Measurements from ENCODE around the gene ZNF469. TPM values are rescaled to one million over a fixed set of nuclear protein-coding genes. Genes with fewer than 3 reads are reported as not detected.

The ZNF469 gene
- polyA plus RNA-seq, 1 donor (not counting 4 experiments of a cell fraction or from before 2014, with no cell fraction given) = not detected

- dilution Hi-C loops (cut with MboI; ENCODE audit: extremely low pct_ligation_motif_present, low sequenced_read_pairs) = no loop called here
- H3K9ac ChIP-seq (ENCODE audit: control insufficient read depth, extremely low read depth, insufficient read depth, low read length) = no peak overlapping the region
- DNase-seq (ENCODE audit: low read depth, low spot score) (no peak), FAIRE-seq (no peak)
- no peaks in the 10 kb centered on the region for H3K36me3 ChIP-seq (ENCODE audit: control insufficient read depth in 2 of 2, extremely low read depth in 1 of 2, insufficient read depth in 2 of 2, low read length in 2 of 2)
- H3K9me3 ChIP-seq (ENCODE audit: control insufficient read depth, low read depth, low read length) = no peaks in the 10 kb centered on the region
- H3K9me1 ChIP-seq (ENCODE audit: control insufficient read depth, extremely low read depth, insufficient read depth, low read length) = no peaks in the 10 kb centered on the region
- no peak overlapping the region for H3K27ac ChIP-seq (ENCODE audit: control insufficient read depth, insufficient read depth, low read length)
- H3K4me1 ChIP-seq (ENCODE audit: control insufficient read depth, extremely low read depth, insufficient read depth, low read length) = no peaks in the 10 kb centered on the region
- peaks cover 2% of the 10 kb centered on the region for H3K27me3 ChIP-seq (ENCODE audit: control insufficient read depth, extremely low read depth, insufficient read depth, low read length)
- no peaks in the 10 kb centered on the region for H4K20me1 ChIP-seq (ENCODE audit: control insufficient read depth, extremely low read depth, insufficient read depth, low read length)
- TF ChIP-seq EZH2 (IDR thresholded peaks at IDR 0.05; ENCODE audit: low read length) = no peak
- H3K4me3 ChIP-seq (ENCODE audit: control insufficient read depth in 2 of 3, extremely low read depth in 1 of 3, insufficient read depth in 2 of 3, low read depth in 1 of 3, low read length in 3 of 3) = no peak overlapping the region
- H2AFZ ChIP-seq (ENCODE audit: control insufficient read depth, low read length) = no peak overlapping the region
- no peaks in the 10 kb centered on the region for H3K79me2 ChIP-seq (ENCODE audit: control insufficient read depth, insufficient read depth, low read length)
- no peak overlapping the region for H3K4me2 ChIP-seq (ENCODE audit: control insufficient read depth, extremely low read depth, insufficient read depth, low read depth, low read length)
These were observed 26.0 kb upstream of the ZNF469 start for GRCh38 chr16:88356727-88357199.

GRCh38 chr16:88357317-88358022 is 25.3 kb upstream of the ZNF469 start:
- FAIRE-seq = no peak
- H4K20me1 ChIP-seq (ENCODE audit: control insufficient read depth, extremely low read depth, insufficient read depth, low read length) = no peaks in the 10 kb centered on the region
- no peak overlapping the region for H3K9ac ChIP-seq (ENCODE audit: control insufficient read depth, extremely low read depth, insufficient read depth, low read length)
- no peak for DNase-seq (ENCODE audit: low read depth, low spot score)
- H3K27ac ChIP-seq (ENCODE audit: control insufficient read depth, insufficient read depth, low read length) = no peak overlapping the region
- no peaks in the 10 kb centered on the region for H3K79me2 ChIP-seq (ENCODE audit: control insufficient read depth, insufficient read depth, low read length)
- H3K36me3 ChIP-seq (ENCODE audit: control insufficient read depth in 2 of 2, extremely low read depth in 1 of 2, insufficient read depth in 2 of 2, low read length in 2 of 2) = no peaks in the 10 kb centered on the region
- H3K4me1 ChIP-seq (ENCODE audit: control insufficient read depth, extremely low read depth, insufficient read depth, low read length) = no peaks in the 10 kb centered on the region
- H3K9me1 ChIP-seq (ENCODE audit: control insufficient read depth, extremely low read depth, insufficient read depth, low read length) = no peaks in the 10 kb centered on the region
- dilution Hi-C loops (cut with MboI; ENCODE audit: extremely low pct_ligation_motif_present, low sequenced_read_pairs) = no loop called here
- H3K4me3 ChIP-seq (ENCODE audit: control insufficient read depth in 2 of 3, extremely low read depth in 1 of 3, insufficient read depth in 2 of 3, low read depth in 1 of 3, low read length in 3 of 3) = no peak overlapping the region
- no peaks in the 10 kb centered on the region for H3K9me3 ChIP-seq (ENCODE audit: control insufficient read depth, low read depth, low read length)
- TF ChIP-seq CTCF (optimal IDR thresholded peaks at IDR 0.05 in 1 of 3, IDR thresholded peaks at IDR 0.05 in 1 of 3, conservative IDR thresholded peaks at IDR 0.05 in 1 of 3; ENCODE audit: extremely low read depth in 1 of 3, insufficient read depth in 2 of 3, low read length in 3 of 3) = no peak
- TF ChIP-seq EZH2 (IDR thresholded peaks at IDR 0.05; ENCODE audit: low read length) = no peak
- no peak overlapping the region for H2AFZ ChIP-seq (ENCODE audit: control insufficient read depth, low read length)
- peaks cover 2% of the 10 kb centered on the region for H3K27me3 ChIP-seq (ENCODE audit: control insufficient read depth, extremely low read depth, insufficient read depth, low read length)
- H3K4me2 ChIP-seq (ENCODE audit: control insufficient read depth, extremely low read depth, insufficient read depth, low read depth, low read length) = no peak overlapping the region
